Hippocampal formation (tissue), 2 donors: ENCODE measurements around the gene CNPY1.

ENCODE experiments used
- DNase-seq, 2 donors: peaks; one replicate each; lab custom pipeline; 2025; lab: John Stamatoyannopoulos, UW

Gene CNPY1

DNA sequence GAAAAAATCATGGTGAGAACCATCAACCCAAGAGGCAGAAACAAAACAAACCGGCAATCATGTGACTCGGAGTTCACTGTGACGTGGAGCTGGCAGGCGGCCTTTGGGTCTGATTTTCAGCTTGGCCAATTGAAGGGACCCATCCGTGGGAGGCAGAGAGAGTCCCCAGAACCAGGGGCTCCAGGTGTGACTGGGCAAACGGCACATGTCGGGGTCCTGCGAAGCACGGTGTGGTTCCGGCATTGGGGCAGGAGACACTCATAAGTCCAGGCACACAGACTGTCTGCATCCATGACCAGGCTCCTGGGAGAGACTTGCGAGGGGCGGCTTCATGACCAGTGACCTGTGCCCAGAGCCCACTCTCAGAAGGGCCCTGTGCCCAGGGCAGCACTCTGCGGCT, 12.6 kb upstream of the CNPY1 start:
- DNase-seq = no peak

DNA sequence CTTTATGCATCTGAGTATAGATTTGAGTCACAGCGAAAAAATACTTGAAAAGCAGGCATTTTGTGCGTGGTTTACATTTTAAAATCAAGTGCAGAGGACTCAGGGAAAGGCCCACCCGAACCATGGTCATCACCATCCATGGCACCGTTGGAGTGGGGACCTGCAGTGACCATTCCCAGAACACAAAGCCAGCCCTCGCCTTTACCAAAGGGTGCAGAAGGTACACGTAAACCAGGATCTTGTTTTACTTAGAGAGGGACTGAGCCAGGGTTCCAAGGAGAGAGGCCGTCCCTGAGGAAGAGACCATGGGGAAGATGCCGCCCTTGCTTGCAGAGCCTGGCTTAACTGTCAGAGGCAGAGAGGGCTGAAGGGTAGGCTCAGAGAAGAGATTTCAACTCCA, 12.0 kb upstream of the CNPY1 start:
- DNase-seq = no peak

DNA sequence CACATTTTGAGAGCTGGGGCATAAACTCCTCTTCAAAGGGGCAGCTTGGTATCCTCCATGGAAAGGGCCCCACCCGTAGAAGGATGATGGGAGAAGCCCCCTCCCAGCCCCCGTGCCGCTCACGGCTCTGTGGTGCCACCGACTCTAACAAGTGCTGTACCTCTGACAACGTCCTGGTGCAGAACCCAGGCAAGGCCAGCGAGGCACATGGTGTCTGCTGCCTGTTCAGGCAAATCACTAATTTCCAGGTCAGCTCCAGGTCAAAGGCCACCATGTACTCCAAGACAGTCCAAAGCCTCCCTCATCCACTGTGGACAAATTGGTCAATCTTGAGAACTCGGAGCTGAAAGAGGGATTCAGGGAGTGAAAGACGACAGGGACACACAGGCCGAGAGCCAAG, 11.4 kb upstream of the CNPY1 start:
- DNase-seq = no peak

- no peak for DNase-seq
These were observed 10.4 kb upstream of the CNPY1 start for GRCh38 chr7:155556763-155557162.

DNA sequence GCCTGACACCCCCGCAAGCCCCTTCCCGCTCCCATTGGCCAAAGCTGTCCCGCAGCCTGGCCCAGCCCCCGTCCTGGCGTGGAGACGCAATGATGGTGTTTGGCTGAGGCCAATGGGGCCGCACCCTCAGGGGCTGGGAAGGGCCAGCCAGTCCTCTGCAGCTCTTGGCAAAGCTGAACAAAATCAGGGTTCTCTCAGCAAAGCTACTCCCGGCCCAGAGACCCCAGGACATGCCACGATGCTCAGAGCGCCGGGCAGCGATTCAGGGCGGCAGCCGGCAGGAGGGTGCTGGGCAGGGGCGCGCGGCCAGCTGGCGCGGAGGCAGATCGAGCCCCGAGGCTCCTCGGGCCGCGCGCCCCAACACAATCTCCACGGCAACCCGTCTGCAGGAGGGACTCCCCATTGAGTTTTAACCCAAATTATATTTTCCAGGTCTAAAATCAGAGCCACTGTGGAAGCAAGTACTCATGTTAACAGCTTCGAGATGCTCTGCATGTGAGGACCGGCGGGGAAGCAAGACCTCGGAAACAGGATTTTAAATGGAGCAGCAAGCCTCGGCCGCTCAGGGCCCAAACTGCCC, 8.8 kb upstream of the CNPY1 start:
- no peak for DNase-seq

DNA sequence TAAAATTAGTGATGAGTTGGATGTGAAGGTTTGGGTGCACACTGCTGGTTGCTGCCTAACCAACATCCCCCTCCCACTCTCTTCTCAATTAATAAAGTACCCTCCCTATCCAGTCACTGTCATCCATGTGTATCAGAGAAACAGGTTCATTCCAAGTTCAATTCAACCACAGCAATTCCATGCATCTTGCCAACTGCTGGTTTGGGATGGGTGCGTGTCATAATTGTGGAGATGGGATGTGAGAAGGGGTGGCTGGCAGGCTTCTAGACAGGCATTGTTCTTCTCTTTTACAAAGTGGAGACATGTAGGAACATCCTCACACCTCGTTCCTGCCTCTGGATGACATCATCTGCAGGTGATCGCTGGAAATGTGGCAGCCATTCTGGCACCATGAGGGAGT, 7.5 kb upstream of the CNPY1 start:
- DNase-seq = no peak

DNA sequence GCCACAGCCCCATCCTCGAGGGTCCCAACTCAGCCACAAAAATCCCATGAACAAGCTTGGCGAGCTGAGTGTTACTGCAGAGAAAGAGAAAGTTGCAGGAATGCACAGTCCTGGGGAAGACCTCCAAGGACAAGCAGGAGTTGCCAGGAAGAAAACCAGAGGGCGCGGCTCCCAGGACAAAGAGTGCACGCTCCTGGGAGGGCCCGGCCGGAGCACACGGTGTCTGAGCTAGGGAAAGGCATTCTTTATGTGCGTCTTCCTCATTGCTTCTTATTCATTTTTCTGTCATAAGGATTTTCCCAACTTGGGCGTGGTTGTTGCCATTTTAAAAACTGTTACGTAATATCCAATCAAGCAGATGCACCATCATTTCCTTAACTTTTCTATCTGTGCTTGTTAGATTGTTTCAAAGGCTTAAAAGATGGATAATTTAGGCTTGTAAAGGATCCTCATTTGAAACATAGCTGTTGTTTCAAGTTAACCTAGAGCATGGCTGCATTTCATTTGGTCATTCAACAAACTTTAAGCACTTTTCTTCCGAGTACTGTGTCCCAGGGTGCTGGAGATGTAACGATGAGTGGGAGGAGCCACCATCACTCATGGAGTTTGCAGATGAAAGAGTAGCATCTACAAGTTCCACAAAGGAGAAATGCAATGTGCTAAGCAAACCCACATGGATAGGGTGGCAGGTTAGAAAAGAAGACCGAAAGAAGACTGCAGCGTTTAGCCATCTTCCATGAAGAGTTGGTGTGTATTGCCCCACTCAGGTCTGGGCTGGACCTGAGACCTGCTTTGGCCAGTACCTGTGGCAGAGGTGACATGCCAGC, 5.6 kb upstream of the CNPY1 start:
- no peak for DNase-seq

- no peak for DNase-seq
These were observed 4.6 kb upstream of the CNPY1 start for GRCh38 chr7:155550916-155551315.

- DNase-seq = no peak
These were observed 2.9 kb upstream of the CNPY1 start for GRCh38 chr7:155549226-155549625.

DNA sequence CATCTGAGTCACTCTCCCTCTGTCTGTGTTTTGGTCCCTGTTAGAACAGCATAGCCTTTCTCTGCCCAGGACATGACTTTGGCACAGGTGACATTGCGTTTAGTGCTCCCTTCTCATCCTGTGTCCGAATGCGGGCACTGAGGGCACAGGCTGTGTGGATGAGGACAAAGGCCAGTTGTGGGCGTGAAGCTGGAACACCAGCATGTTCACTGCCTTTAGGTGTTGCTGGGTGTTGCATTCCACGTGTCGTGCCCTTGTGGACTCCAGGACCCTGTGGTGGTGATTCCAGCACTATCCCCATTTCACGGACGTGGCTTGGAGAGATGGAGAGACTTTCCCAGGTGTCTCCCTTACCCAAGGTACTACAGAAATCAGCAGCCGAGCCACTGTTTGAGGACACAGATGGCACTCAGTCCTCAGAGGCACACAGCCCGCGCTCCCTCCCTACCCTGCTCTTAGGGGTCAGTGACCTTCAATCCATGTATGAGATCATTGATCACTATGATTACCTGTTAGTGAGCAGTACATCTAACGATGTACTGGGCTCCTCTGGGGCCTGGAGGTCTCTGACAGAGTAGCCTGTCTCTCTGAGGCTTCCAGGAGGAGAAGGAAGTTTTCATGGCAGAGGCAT, 917 bp upstream of the CNPY1 start:
- DNase-seq = no peak

GRCh38 chr7:155545348-155545747, 1.0 kb downstream of the CNPY1 start:
- no peak for DNase-seq

DNA sequence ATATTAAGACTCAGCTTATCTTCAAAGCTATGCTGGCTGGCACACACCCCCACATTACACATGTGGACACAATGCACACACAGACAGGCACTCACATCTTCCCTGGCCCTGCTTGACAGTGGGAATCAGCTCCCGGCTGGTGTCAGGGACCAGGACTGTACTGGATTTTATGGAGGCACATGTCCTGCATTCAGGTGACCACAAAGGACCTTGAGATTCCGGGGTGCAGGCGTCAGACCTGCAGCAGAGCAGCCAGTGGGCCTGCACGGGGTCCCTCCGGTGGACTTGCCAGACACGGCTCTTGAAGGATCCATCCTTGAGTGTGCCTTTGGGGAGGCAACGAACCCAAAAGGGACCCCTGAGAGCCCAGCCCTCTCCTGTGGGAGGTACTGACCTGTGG, 1.9 kb downstream of the CNPY1 start:
- DNase-seq = no peak

GRCh38 chr7:155543926-155544325, 2.4 kb downstream of the CNPY1 start:
- no peak for DNase-seq

- DNase-seq = no peak
These were observed 3.1 kb downstream of the CNPY1 start for GRCh38 chr7:155543011-155543876.

DNA sequence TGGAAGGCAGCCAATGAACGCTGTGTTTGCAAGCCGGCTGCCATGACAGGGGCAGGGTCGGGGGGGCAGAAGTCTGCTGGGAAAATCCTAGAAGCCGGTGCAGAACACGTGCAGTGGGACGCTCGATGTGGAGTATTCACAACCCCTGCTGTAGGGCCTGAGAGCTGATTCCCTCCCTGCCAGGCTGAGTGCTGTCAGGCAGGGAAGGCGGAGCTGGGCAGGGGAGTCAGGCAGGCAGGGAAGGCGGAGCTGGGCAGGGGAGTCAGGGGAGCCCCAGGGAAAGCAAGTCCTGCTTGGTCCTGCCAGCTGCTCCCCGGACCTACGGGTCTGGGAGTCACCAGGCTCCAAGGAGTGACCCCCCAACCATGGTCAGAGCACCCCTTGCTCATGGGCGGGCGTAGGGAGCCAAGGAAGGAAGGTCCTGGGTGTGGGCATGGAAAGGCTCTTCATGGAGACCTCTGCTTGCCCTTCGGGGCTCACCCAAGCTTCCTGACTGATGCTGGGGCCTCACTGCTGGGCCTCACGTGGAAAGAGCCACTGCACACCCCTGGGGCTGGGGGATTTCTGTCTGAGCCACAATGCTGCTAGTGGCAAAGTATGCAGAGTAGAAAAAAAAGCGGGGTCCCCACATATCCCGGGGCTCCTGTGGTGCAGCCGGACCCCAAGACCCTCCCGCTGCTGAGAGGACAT, 4.2 kb downstream of the CNPY1 start:
- no peak for DNase-seq

DNA sequence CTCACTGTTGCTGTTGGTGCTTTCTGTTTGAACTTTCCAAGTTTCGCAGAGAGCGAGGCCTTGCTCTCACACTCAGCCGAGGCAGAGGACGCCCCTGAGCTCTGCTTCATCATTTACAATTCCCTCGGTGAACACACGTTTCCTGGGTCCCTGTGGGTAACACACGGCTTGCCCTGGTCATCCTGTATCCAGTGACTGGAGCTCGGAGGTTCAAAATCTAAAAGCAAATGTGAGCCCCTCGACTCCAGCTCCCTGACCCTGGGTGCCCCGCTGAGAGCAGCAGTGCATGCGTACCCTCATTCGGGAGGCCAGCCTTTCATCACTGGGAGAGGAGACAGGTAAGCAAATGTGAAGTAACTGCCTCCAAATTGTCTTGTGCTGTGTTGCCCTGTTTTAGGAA, 5.8 kb downstream of the CNPY1 start:
- no peak for DNase-seq

GRCh38 chr7:155538293-155538692, 8.1 kb downstream of the CNPY1 start:
- DNase-seq = no peak

GRCh38 chr7:155536451-155536850, 9.9 kb downstream of the CNPY1 start:
- no peak for DNase-seq

DNA sequence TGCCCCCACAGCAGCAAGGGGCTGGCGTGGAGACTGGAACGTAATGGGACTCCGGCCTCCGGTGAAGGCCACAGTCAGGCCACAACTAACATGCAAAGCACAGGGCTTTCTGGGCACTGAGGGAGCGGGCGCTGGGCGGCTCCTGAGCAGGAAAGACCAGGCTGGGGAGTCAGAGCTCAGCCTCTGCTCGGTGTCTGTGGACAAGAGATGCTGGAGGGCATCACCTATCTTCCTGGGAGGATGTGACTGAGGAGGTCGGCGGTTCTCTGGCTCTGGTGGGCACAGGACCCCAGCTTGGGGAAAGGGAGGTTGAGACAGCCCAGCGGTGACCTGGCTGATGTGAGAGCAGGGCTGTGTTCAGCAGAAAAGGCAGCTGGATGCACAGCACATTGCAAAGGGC, 11.7 kb downstream of the CNPY1 start:
- no peak for DNase-seq

DNA sequence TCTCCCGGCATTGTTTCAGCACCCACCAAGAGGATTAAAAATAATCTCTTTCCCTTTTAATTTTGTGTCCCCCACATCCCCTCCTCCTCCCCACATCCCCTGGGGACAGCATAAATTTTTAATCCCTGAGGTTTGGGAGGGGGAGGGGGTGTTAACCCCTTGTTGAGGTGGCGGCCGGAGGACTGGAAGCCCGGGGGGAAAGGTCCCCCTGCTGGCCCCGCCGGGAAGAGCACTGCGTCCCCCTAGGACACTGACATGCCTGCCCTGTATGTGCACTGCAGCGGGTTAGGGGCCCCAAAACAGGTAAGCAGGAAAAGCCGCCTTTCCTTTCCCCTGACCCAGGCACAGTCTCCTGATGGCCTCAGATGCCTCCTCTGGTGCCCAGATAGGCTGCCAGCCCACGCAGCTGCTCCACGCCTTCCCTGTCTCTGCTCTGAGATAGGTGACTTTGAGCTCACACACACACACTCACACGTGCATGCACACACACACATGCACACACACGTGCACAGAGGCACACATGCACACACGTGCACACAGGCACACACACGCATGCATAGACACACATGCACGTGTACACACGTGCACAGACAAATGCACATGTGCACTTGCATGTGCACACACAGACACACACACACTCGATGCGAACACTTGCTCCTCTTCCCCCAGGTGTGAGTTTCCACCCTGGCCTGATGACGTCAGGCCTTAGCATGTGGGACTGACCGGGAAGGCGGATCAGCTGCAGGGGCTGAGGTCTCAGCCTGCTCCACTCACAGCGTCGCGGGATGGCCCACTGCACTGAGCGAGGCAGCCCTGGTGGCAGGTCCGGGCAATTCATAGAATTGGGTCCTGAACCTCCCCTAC, 12.3 kb downstream of the CNPY1 start:
- DNase-seq = no peak
